C4-2B (cell line): ENCODE results near the gene LYPD6.

Experiments used
- CTCF ChIP-seq: fragments of 450-650 bp; conservative IDR thresholded peaks from 2 replicates; pipeline ENCODE4 v1.5.1; 2017; ENCODE audit warnings: mild to moderate bottlenecking
- ZFX ChIP-seq: fragments of 450-650 bp; IDR thresholded peaks from 2 replicates; pipeline ENCODE4 v1.6.1; 2017

GRCh38 chr2:149428783-149429182, 98.4 kb downstream of the LYPD6 start:
- TF ChIP-seq CTCF, result no peak
- no peak for TF ChIP-seq ZFX
